Erythroblast (primary cell): ENCODE results near the gene MBD2.

Experiments used
- GATA1 ChIP-seq: IDR thresholded peaks from 2 replicates; pipeline ENCODE4 v1.6.1; 2011; ENCODE audit warnings: low read depth, mild to moderate bottlenecking, control low read depth, low read length, moderate library complexity
- POLR2A ChIP-seq: IDR thresholded peaks from 2 replicates; pipeline ENCODE4 v1.6.1; 2011; ENCODE audit warnings: mild to moderate bottlenecking, low read length

GRCh38 chr18:54247511-54248175 is 23.2 kb upstream of the MBD2 start:
- TF ChIP-seq POLR2A (no peak), GATA1 (no peak)
